Kidney (tissue), 14 donors: ENCODE measurements around the gene LOX. TPM values are rescaled to one million over a fixed set of nuclear protein-coding genes. Genes with fewer than 3 reads are reported as not detected.

Experiments used
- DNase-seq, 5 donors: peaks; one replicate each; pipeline ENCODE4 v3.0.0-alpha.2; 2013 to 2020
- FAIRE-seq: peaks from 2 replicates; lab custom pipeline; 2012; peaks lifted over from hg19 to GRCh38; lab: Jason Lieb, UNC
- H3K27ac ChIP-seq, 2 donors: one replicate each; pipeline ENCODE4 v1.7.0; 2013; ENCODE audit warnings: low read depth in 2 of 2, low read length in 2 of 2, inconsistent platforms in 1 of 2
- H3K27me3 ChIP-seq: one replicate; pipeline ENCODE4 v1.7.1; 2013; ENCODE audit warnings: low read length, inconsistent platforms; ENCODE audit not compliant: control insufficient read depth, insufficient read depth
- H3K36me3 ChIP-seq, 3 donors: one replicate each; pipeline versions ENCODE4 v1.7.0 to v1.7.1; 2013; ENCODE audit warnings: low read length in 3 of 3, control low read depth in 1 of 3, inconsistent platforms in 1 of 3; ENCODE audit not compliant: insufficient read depth in 3 of 3, control insufficient read depth in 2 of 3
- H3K4me1 ChIP-seq, 3 donors: one replicate each; pipeline versions ENCODE4 v1.7.0 to v1.7.1; 2013; ENCODE audit warnings: low read length in 3 of 3, inconsistent platforms in 1 of 3, low read depth in 1 of 3; ENCODE audit not compliant: control insufficient read depth in 2 of 3, insufficient read depth in 2 of 3
- H3K4me3 ChIP-seq, 3 donors: one replicate each; pipeline versions ENCODE4 v1.7.0 to v1.8.1; 2013; ENCODE audit warnings: low read length in 3 of 3, control low read depth in 1 of 3, inconsistent platforms in 1 of 3
- H3K9ac ChIP-seq, 3 donors: one replicate each; pipeline versions ENCODE4 v1.7.0 to v1.7.1; 2013; ENCODE audit warnings: low read length in 3 of 3, control low read depth in 1 of 3, inconsistent platforms in 1 of 3
- H3K9me3 ChIP-seq, 3 donors: one replicate each; pipeline versions ENCODE4 v1.7.0 to v1.7.1; 2013; ENCODE audit warnings: low read length in 3 of 3, control low read depth in 1 of 3, inconsistent platforms in 1 of 3; ENCODE audit not compliant: control insufficient read depth in 2 of 3, insufficient read depth in 1 of 3
- CTCF ChIP-seq: IDR thresholded peaks from 3 replicates; pipeline ENCODE4 v1.5.1; 2012; ENCODE audit warnings: mild to moderate bottlenecking, moderate library complexity, borderline replicate concordance; ENCODE audit not compliant: insufficient read depth; ENCODE audit errors: extremely low read depth
- intact Hi-C: fragments of 100-400 bp; cut with DNase I; formaldehyde crosslinking; loops from one replicate; pipeline ENCODE4 v1.11.1; 2022
- polyA plus RNA-seq: library from polyadenylated mRNA; stranded (reverse); fragments of 350-450 nt; fragmentation: Illumina TruSeq; extraction: RNeasy Lipid Tissue Mini Kit (QIAGEN cat#74804); gene quantifications from one replicate; pipeline ENCODE4 v1.2.3, GENCODE V29; 2014; ENCODE audit warnings: low read depth, low replicate concordance; ENCODE audit not compliant: insufficient read depth
- total RNA-seq: library from RNA; stranded (reverse); fragmentation: NEBNext Ultra II Directional; extraction: Animal tissue kit (Norgen Biotek cat#: 25700); gene quantifications from one replicate; pipeline ENCODE4 v1.2.1, GENCODE V29; 2021
- donor health status: control.
- donor health status: control.
- donor health status: control.
- donor health status: control.
- donor health status: control.
- donor health status: DM: yes; HTN: yes; CAD: no.
- donor health status: Normal renal cell carcinoma (clear cell type).

Gene LOX
- total and polyA plus RNA-seq, 2 donors from 2014 or later = 3.4 to 9.2 TPM

GRCh38 chr5:122030251-122030650 is 47.8 kb downstream of the LOX start:
- peak; percentile 3 for TF ChIP-seq CTCF
- no peaks in the 10 kb centered on the region for H3K4me1 ChIP-seq
- H3K27me3 ChIP-seq = no peaks in the 10 kb centered on the region
- no peak overlapping the region for H3K9ac ChIP-seq
- no peak overlapping the region for H3K27ac ChIP-seq
- no peak overlapping the region for H3K4me3 ChIP-seq
- FAIRE-seq (no peak), DNase-seq (peak in 1 of 5 donors; percentile 23)
- H3K36me3 ChIP-seq = no peaks in the 10 kb centered on the region
- intact Hi-C loops = no loop called here
- no peaks in the 10 kb centered on the region for H3K9me3 ChIP-seq

- FAIRE-seq (no peak), DNase-seq (no peak)
- Histone ChIP-seq H3K4me1 (no peaks in the 10 kb centered on the region), H3K27ac (no peak overlapping the region), H3K27me3 (no peaks in the 10 kb centered on the region), H3K9ac (no peak overlapping the region), H3K4me3 (no peak overlapping the region), H3K9me3 (no peaks in the 10 kb centered on the region), H3K36me3 (no peaks in the 10 kb centered on the region)
- TF ChIP-seq CTCF = no peak
- intact Hi-C loops = no loop called here
These were observed 48.2 kb downstream of the LOX start for GRCh38 chr5:122029818-122030217.

- intact Hi-C loops = no loop called here
- Histone ChIP-seq H3K4me3 (no peak overlapping the region), H3K36me3 (peaks cover 0 to 6% (median 5%) of the 10 kb centered on the region in 3 donors), H3K9ac (no peak overlapping the region), H3K4me1 (no peaks in the 10 kb centered on the region), H3K27me3 (no peaks in the 10 kb centered on the region), H3K9me3 (no peaks in the 10 kb centered on the region), H3K27ac (no peak overlapping the region)
- FAIRE-seq = no peak
- TF ChIP-seq CTCF = no peak
- DNase-seq = no peak
These were observed 55.1 kb downstream of the LOX start for GRCh38 chr5:122022966-122023365.
